Right lung (tissue), 5 donors: Measurements from ENCODE around the gene LDLRAD3. TPM values are rescaled to one million over a fixed set of nuclear protein-coding genes. Genes with fewer than 3 reads are reported as not detected.
A peak's percentile ranks its signal among the peaks of the same experiment; 100 is the strongest.
"Not testable (repeated sequence)": the region's sequence is repeated elsewhere in the genome, so short reads cannot be mapped to it uniquely, and the experiment has no call there.

ENCODE experiments used
- DNase-seq, 2 donors: peaks; one replicate each; pipeline ENCODE4 v3.0.0-alpha.2; 2013
- polyA plus RNA-seq, 5 donors: library from polyadenylated mRNA; unstranded; fragments of 120-200 nt; gene quantifications; one replicate each; pipeline versions ENCODE4 v1.2.1 to v1.2.3, GENCODE V29; 2013; ENCODE audit warnings: inconsistent platforms in 1 of 5, low replicate concordance in 1 of 5; ENCODE audit not compliant: insufficient read length in 5 of 5, insufficient read depth in 1 of 5

LDLRAD3 gene
- polyA plus RNA-seq, 5 donors, result 15.8 to 19.1 (median 16.6) TPM

GRCh38 chr11:35990170-35990569 is 46.3 kb downstream of the LDLRAD3 start:
- no peak for DNase-seq

DNA sequence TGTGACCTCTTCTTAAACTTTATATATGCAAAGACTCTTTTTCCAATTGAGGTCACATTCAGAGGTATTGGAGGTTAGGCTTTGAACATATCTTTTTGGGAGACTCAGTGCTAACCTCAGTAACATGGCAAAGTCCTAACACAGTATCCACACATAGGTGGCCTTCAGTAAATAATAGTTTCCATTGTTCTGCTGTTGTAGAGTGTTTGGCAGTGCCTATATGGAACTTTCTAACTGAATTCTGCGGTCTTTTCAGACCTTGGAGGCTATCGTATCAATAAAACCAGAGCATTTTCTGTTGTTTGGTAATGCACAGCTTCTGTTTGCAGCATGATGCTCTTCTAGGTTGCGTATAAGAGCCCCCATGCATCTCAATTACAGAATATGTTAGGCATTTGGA is 47.0 kb downstream of the LDLRAD3 start:
- DNase-seq, result no peak

DNA sequence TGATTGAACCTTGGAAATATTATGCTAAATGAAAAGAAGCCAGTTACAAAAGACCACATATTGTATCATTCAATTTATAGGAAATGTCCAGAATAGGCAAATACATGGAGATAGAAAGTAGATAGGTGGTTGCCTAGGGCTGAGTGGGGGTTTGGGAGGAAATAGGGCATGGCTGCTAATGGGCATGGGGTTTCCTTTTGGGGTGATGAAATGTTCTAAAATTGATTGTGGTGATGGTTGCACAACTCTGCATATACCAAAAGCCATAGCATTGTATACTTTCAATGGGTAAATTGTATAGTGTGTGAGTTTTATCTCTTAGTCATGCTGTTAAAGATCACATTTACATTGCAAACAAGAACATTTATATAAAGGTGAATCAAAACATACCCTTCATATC is 48.7 kb downstream of the LDLRAD3 start:
- no peak for DNase-seq

GRCh38 chr11:35994421-35994820 is 50.6 kb downstream of the LDLRAD3 start:
- no peak for DNase-seq

DNA sequence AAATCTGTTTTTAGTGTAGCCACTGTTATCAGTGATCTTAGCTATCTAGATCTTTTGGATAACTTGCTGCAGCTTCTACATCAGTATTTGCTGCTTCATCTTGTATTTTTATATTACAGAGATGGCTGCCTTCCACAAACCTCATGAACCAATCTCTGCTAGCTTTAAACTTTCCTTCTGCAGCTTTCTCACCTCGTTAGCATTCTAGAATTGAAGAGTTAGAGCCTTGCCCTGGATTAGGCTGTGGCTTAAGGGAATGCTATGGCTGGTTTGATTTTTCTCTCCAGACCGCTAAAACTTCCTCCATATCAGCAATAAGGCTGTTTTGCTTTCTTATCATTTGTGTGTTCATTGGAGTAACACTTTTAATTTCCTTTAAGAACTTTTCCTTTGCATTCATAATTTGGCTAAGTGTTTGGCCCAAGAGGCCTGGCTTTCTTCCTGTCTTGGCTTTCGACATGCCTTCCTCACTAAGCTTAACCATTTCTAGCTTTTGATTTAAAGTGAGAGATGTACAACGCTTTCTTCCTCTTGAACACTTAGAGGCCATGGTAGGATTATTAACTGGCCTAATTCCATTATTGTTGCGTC is 51.9 kb downstream of the LDLRAD3 start:
- DNase-seq, result peak in 1 of 2 donors; percentile 16

GRCh38 chr11:35997902-35998520 is 54.1 kb downstream of the LDLRAD3 start:
- no peak for DNase-seq

GRCh38 chr11:35998634-35999033 is 54.8 kb downstream of the LDLRAD3 start:
- DNase-seq, result no peak

DNA sequence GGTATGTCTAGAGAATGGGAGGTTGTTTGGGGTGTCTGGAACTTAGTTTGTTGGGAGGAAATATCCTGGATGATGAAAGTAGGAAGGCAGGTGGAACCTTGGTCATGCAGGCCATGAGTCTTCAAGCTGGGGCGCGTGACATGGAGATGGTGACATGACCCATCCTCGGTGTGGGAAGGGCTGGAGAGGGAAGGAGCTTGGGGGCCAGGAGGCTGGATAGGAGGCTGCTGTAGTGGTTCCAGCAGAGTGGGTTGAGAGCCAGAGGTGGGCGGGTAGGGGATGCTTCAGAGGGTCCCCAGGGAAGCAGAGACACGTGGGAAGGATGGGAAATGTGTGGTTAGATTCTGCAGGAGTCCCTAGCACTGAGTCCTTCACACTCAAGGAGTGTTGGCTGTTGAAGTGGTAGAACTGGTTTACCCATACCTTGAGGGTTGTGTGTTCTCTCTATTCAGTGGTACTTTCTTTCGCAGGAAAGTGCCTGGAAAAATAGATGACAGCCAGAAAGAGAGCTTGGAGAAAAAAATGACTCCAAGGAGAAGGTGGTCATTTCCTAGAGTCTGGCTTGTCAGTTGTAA is 56.8 kb downstream of the LDLRAD3 start:
- DNase-seq, result peak; percentile 55

- no peak for DNase-seq
These were observed 58.3 kb downstream of the LDLRAD3 start for GRCh38 chr11:36002196-36002595.

DNA sequence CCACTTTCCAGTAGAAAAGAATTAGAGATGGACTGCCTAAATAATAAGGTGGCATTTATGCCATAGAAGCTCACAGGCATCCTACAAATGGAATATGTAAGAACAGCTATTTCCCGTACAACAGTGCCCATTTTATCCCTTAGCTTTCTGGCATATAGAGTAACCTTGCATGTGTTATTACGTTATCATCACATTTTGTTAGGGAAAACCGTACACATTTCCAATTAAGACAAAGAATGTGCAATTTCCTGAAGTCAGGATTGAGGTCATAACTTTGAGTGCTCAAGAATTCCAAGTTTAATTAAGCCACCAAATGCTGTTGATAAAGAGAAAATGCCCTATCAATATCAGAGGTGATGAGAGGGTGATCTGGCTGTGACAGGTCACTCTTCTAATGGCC is 58.9 kb downstream of the LDLRAD3 start:
- no peak for DNase-seq

GRCh38 chr11:36006556-36006955 is 62.7 kb downstream of the LDLRAD3 start:
- DNase-seq, result no peak

DNA sequence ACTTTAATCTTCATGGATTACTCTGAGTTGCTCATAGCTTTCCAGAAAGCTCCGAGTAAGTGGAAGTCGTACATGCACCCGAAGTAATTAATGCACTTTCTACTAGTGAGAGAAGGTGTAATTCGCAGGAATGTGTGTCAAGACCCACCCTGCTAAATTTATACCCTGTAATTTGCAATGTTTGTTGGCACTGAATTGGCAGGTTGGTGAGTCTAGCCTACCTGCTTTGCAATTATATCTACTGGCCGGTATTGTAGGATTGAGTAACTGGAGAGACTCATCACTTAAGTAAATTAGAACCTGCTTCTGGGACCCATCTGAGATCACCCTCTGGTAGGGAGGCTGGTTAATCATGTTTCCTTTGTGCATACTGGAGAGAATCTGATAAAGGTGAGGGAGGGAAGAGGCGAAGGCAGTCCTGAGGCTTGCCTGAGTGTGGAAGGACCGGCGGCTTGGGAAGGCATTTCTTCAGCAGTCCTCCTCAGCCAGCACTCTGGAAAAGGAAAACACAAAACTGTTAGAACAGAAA is 63.3 kb downstream of the LDLRAD3 start:
- no peak for DNase-seq

DNA sequence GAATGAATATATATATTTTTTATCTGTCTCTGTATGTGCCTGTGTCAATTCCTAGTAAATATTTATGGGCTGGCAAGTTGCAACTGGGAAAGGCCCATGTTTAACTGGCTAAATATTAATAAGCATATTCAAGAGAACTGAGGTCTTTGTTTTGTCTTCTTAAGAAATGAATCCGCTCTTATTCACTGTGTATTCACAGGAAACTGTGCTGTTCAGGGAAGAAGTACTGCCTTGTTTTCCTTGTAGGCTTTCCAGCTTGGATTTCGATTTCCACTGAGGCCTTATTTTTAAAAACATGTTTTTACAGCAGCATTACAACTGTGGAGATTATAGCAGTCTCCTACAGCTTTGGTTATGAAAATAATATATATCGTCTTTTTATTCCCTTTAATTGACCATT is 64.7 kb downstream of the LDLRAD3 start:
- no peak for DNase-seq

GRCh38 chr11:36009473-36009872 is 65.6 kb downstream of the LDLRAD3 start:
- no peak for DNase-seq

DNA sequence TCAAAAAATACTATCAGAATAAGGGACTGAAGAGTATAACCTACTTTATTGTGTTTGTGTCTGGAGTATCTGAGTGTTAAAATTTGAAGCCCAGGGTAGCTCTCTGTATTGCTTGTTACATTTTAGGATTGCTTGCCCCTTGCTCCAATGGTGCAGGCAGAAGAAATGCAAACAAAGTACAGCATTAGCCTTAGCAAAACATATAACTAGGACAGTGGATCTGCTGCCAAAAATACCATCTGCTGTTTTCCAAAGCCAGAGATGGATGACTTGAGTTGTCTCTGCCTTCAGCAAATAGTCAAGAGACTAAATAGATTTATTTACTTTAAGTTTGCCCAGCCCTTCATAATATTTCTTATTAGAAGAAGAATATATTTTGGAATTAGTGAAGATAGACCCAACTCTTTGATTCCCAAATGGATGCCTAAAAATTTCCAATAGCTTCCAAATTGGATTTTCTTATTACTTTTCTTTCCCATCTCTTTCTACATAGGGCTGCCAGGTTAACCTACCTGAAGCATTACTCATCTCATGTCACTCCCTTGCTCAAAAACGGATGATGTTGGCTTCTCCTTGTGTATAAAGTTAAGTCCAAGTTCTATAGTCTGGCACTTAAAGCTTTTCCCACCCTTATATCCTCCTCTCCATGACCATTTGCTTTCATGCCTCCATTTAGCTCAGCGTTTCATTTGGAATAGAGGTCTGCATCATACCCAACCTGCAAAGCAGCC is 66.3 kb downstream of the LDLRAD3 start:
- peak; percentile 62 to 63 for DNase-seq

GRCh38 chr11:36011574-36011973 is 67.7 kb downstream of the LDLRAD3 start:
- DNase-seq, result no peak

DNA sequence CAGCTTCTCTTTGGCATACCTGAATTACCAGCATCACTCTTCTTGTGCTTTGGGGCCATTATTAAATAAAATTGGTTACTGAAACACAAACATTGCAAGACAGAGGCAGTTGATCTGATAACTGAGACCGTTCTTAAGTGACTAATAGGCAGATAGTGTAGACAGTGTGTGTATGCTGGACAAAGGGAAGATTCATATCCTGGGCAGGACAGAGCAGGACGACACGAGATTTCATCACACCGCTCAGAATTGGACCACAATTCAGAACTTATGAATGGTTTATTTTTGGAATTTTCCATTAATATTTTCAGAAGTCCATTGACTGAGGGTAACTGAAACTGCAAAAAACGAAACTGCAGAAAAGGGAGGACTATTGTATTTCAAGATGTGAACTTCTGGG is 68.6 kb downstream of the LDLRAD3 start:
- no peak for DNase-seq

GRCh38 chr11:36012979-36013378 is 69.1 kb downstream of the LDLRAD3 start:
- no peak for DNase-seq

GRCh38 chr11:36013446-36013845 is 69.6 kb downstream of the LDLRAD3 start:
- not testable (repeated sequence) for DNase-seq

- DNase-seq, result no peak
These were observed 70.4 kb downstream of the LDLRAD3 start for GRCh38 chr11:36013950-36014897.

DNA sequence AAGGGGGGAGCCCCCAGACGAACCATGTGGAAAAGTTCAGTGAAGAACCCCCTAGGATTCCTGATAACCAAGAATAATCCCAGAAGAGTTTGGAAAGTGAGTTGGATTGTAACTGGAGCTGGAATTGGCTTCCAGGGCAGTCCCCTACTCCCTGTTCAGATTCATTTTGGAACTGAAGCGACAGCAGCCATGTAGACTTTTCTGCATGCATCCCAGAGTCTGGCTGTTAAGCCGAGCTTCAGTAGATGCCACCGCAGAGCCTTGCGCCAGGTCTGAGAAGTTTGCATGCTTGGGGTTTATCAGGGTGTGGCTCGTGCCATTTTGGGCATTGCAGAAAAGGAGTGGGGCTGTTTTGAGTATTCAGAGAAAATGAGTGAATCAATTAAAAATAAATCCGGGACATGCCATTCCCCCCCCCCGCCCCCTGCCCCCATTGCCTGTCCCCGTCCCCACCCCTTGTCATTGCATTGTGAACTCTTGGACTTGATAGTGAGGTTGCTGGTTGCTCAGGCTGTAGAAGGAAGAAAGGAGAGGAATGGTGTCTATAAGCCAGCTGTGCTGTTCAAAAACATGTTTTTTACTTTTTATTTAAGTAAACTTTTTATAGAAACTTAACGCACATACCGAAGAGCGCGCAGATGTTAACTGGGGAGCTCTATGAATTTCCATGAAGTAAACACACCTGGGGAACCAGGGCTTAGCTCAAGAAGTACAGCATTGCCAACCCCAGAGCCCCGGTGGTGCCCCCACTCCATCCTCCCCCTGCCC is 71.2 kb downstream of the LDLRAD3 start:
- DNase-seq, result no peak
